GM10266 (cell line): Measurements from ENCODE around the gene HIP1.
"Not testable (repeated sequence)": the region's sequence is repeated elsewhere in the genome, so short reads cannot be mapped to it uniquely, and the experiment has no call there.

Experiments used
- DNase-seq: peaks from one replicate; pipeline ENCODE4 v3.0.0; 2012; ENCODE audit errors: extremely low spot score
- TF ChIP-seq, protein P1 (sequence below): IDR thresholded peaks from 2 replicates; pipeline ENCODE4 v1.5.1; 2012; ENCODE audit warnings: mild to moderate bottlenecking, low read depth; ENCODE audit not compliant: control insufficient read depth, insufficient read depth; ENCODE audit errors: missing control alignments

Gene HIP1

DNA sequence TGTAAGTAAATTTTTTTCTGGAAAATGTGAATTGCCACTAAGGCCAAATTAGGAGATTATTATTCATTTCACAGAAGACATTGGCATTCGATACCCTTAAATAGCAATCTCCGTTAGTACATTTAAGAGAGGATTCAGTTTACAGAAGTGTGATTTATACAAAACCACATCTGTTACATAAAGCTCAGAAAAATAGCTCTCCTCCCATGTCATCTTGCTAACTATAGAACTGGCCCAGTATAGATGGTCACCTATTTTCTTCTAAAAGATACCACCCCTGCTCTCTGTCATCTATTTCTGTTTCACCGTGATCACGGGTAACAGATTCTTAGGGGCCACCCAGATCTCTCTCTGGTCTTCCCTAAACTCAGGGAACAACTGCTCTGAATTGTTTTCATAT is 119.1 kb downstream of the HIP1 start:
- no peak for DNase-seq
- TF ChIP-seq, protein P1, sequence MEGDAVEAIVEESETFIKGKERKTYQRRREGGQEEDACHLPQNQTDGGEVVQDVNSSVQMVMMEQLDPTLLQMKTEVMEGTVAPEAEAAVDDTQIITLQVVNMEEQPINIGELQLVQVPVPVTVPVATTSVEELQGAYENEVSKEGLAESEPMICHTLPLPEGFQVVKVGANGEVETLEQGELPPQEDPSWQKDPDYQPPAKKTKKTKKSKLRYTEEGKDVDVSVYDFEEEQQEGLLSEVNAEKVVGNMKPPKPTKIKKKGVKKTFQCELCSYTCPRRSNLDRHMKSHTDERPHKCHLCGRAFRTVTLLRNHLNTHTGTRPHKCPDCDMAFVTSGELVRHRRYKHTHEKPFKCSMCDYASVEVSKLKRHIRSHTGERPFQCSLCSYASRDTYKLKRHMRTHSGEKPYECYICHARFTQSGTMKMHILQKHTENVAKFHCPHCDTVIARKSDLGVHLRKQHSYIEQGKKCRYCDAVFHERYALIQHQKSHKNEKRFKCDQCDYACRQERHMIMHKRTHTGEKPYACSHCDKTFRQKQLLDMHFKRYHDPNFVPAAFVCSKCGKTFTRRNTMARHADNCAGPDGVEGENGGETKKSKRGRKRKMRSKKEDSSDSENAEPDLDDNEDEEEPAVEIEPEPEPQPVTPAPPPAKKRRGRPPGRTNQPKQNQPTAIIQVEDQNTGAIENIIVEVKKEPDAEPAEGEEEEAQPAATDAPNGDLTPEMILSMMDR = no peak

DNA sequence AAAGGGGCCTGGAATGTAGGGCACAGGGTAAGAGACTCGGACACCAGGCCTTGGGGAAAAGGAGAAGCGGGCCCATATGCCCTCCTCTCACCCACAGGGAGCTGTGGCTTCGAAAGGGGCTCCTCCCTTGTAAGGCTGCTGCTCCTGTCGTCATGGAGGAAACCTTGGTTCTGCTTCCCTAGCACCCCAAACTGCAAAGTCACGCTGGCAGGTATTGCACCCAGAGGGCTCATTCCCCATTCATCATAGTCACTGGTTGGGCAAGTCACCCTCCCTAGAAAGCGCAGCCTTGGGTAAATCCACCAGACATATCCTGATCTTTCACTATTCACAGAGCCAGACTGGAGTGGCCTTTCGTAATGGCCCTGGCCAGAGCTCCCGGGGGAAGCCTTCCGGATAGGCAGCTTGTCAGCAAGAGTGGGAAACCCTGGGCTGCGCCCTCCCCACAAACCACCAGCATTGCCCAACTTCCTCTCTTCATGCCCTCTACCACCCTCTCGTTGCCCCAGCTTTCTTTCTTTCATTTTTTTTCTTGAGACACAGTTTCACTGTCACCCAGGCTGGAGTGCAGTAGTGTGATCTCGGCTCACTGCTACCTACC is 121.0 kb downstream of the HIP1 start:
- TF ChIP-seq, protein P1 = no peak
- no peak for DNase-seq

DNA sequence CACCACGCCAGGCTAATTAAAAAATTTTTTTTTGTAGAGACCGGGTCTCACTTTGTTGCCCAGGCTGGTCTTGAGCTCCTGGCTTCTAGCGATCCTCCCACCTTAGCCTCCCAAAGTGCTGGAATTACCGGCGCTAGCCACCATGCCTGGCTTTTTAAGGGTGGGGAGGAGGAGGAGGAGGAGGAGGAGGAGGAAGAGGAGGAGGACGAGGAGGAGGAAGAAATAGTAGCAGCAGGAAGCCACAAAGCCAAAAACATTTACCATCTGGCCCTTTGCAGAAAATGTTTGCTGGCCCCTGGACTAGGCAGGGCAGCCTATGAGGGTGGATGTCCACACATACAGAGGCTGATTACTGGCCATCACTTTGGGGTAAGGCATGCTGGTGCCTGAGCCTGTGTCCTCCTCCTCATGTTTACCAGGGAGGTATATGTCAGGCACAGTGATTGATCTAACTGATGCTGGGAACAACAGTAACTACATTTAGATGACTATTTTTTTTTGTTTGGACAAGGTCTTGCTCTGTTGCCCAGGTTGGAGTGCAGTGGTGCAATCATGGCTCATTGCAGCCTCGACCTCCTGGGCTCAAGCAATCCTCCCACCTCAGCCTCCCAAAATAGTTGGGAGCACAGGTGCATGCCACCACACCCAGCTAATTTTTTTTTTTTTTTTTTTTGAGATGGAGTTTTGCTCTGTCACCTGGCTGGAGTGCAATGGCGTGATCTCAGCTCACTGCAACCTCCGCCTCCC is 122.1 kb downstream of the HIP1 start:
- TF ChIP-seq, protein P1 = no peak
- no peak for DNase-seq

DNA sequence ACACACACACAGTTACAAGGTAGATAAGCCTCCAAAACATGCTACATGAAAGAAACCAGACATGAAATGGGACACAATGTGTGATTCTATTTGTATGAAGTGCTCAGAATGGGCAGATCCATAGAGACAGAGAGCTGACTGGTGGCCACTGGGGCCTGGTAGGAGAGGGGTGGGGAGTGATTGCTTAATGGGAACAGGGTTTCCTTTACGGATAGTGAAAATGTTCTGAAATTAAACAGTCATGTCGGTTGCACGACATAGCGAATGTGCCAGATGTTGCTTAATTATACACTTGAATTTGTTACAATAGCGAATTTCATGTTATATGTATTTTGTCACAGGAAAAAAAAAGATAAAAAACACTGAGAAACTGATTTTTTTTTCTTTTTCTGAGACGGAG is 124.3 kb downstream of the HIP1 start:
- TF ChIP-seq, protein P1 = no peak
- DNase-seq = no peak

DNA sequence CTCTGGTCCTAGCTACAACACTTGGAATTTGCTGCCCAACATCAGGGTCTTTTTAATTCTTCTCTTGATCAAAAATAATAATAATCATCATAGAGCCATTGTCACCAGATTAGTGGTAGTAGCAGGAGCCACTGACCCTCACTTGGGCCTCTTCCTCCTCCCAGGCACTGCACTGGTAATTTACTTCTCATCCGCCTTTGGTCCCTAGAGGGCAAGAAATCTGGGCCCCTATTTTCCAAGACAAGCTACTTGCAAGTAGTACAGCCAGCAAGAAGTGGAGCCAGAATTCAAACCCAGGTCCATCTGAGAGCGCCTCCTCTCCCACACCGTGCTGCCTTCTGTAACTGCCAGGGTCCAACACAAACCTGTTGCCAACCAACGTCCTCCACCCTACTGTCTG is 125.4 kb downstream of the HIP1 start:
- DNase-seq = no peak
- TF ChIP-seq, protein P1 = no peak

DNA sequence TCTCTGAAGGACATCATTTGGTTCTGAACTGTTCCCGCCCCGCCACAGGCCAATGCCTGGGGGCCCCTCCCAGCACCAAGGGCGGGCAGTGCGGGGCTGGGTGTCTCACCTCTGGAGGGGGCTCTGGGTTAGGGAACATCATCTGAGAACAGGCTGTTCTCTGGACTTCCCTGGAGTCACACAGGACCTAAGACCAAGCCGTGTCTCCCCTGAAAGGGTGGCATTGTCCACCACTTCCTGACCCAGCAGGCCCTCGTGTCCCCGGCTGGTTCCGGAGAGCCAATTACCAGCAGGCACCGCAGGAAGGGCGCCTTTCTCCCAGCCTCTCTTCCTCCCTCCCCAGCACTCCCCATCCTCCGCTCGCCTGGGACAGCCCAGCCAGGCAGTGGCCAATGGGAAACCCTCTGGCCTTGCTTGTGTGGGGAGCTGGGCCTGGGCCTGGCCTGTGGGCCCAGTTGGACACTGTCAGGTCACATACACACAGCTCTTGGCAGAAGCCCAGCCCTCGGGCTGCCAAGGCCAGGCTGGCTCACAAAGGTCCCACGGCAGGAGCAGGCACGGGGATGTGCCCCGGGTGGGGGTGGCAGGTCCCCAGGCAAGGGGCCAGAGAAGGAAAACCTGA is 127.1 kb downstream of the HIP1 start:
- TF ChIP-seq, protein P1 = no peak
- DNase-seq = no peak

DNA sequence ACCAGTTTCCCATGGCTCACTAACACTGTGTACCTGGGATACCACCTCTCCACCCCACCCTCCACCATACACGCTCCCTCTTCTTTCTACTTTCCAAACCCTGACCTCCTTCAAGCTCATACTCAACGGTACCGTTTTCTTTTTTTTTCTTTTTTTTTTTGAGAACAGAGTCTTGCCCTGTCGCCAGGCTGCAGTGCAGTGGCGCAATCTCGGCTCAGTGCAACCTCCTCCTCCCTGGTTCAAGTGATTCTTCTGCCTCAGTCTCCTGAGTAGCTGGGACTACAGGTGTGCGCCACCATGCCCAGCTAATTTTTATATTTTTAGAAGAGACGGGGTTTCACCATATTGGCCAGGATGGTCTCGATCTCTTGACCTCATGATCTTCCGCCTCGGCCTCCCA is 129.3 kb downstream of the HIP1 start:
- DNase-seq = not testable (repeated sequence)
